Bronchial epithelial cell (primary cell): ENCODE results near the gene CYP3A4. TPM values are rescaled to one million over a fixed set of nuclear protein-coding genes. Genes with fewer than 3 reads are reported as not detected.
"Not testable (repeated sequence)": the region's sequence is repeated elsewhere in the genome, so short reads cannot be mapped to it uniquely, and the experiment has no call there.

Experiments used
- DNase-seq: peaks from one replicate; pipeline ENCODE4 v3.0.0-alpha.2; 2010; ENCODE audit warnings: low read depth
- FAIRE-seq: peaks from 2 replicates; lab custom pipeline; 2011; peaks lifted over from hg19 to GRCh38; lab: Jason Lieb, UNC
- H3K27me3 ChIP-seq: 2 replicates; pipeline ENCODE4 v1.5.1; 2011; ENCODE audit warnings: low read length; ENCODE audit not compliant: control insufficient read depth, insufficient read depth
- H3K36me3 ChIP-seq: 2 replicates; pipeline ENCODE4 v1.5.1; 2011; ENCODE audit warnings: low read length; ENCODE audit not compliant: control insufficient read depth, insufficient read depth
- H3K4me3 ChIP-seq: 2 replicates; pipeline ENCODE4 v1.5.1; 2011; ENCODE audit warnings: mild to moderate bottlenecking, low read depth, low read length, control low read depth
- CTCF ChIP-seq: IDR thresholded peaks from 2 replicates; pipeline ENCODE4 v1.5.1; 2011; ENCODE audit warnings: mild to moderate bottlenecking, moderate library complexity, low read length, control low read depth, inconsistent platforms; ENCODE audit not compliant: insufficient read depth, severe bottlenecking
- total RNA-seq: library from RNA; depleted of rRNA; stranded (reverse); fragments of >200 nt; gene quantifications from 2 replicates; pipeline ENCODE4 v1.2.1, GENCODE V29; 2014

The CYP3A4 gene
- total RNA-seq, 1 donor from 2014 or later, result not detected

GRCh38 chr7:99790407-99790806 lies 6.4 kb upstream of the CYP3A4 start:
- H3K36me3 ChIP-seq, result no peaks in the 10 kb centered on the region
- no peak for DNase-seq
- no peak for FAIRE-seq
- H3K4me3 ChIP-seq, result no peak overlapping the region
- H3K27me3 ChIP-seq, result no peaks in the 10 kb centered on the region
- no peak for TF ChIP-seq CTCF

DNA sequence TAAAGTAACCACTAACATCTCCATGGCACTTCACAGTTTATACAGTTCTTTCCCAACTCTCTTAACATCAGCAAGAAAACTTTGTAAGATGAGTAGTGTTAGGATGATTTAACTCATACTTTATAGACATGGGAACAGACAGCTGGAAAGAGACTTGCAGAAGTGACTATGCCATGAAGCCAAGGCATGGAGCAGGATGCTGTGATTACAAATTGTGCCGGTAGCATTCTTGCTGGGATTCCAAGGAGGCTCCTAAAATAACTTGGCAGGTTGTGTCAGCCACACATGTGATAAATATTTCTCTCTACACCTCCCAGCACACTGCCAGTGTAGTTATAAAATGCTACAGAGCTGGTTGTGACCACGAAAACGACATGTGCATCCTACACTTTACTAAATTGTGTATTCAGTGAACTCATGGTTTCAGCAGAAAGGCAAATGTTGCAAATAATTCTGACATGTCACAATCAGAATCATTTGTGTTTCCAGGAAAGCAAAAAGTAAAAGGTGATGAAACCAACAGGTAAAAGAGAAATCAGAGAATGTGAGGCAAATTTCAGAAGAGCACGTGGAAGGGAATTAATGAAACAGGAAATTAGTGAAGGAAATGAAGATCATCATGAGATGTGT lies 5.6 kb upstream of the CYP3A4 start:
- H3K4me3 ChIP-seq, result no peak overlapping the region
- H3K36me3 ChIP-seq, result no peaks in the 10 kb centered on the region
- H3K27me3 ChIP-seq, result no peaks in the 10 kb centered on the region
- peak; percentile 11 for DNase-seq
- FAIRE-seq, result no peak
- TF ChIP-seq CTCF, result no peak

DNA sequence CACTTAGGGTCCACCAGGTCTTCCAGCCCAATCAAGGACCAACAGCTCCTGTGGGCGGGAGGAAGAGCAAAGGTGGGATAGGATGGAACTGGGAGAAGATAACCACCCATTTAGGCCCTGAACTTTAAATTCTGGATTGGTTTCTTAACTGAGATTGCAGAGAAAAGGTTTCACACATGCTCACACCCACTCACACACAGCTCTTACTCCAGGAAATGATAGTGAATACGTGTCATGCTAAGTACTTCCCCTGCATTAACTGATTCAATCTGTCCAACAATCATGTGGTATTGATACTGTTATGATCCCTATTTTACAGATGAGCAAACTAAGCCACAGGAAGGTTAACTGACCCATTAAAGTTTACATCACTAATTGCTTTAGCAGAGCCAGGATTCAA lies 4.6 kb upstream of the CYP3A4 start:
- peak; percentile 70 for DNase-seq
- Histone ChIP-seq H3K36me3 (no peaks in the 10 kb centered on the region), H3K4me3 (no peak overlapping the region), H3K27me3 (no peaks in the 10 kb centered on the region)
- TF ChIP-seq CTCF, result no peak
- FAIRE-seq, result no peak

- Histone ChIP-seq H3K4me3 (no peak overlapping the region), H3K36me3 (no peaks in the 10 kb centered on the region), H3K27me3 (no peaks in the 10 kb centered on the region)
- FAIRE-seq, result no peak
- TF ChIP-seq CTCF, result no peak
- DNase-seq, result peak; percentile 89
Measured at GRCh38 chr7:99786726-99787335, 2.8 kb upstream of the CYP3A4 start.

DNA sequence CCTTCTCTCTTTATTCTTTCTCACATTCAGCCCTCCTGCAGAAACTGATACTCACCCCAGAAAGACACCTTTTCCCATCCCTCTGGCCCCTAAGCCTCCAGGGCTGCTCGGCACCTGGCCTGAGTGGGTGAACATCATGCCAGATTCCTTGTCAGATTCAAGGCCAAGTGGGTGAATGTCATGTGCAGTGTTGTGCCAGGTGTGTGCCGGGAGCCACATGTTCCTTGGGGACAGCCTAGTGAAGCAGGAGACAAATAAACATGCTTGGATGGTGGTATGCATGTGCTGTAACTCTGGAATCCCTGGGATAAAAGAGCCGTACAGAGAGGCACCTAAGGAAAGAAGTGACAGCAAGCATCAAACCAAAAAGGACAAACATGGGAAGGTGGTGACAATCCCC lies 1.7 kb upstream of the CYP3A4 start:
- H3K4me3 ChIP-seq, H3K27me3 ChIP-seq, DNase-seq, FAIRE-seq, H3K36me3 ChIP-seq: not testable (repeated sequence)

GRCh38 chr7:99782012-99782953 lies 1.7 kb downstream of the CYP3A4 start:
- peak; percentile 27 for DNase-seq
- TF ChIP-seq CTCF, result no peak

More at GRCh38 chr7:99782012-99782953, 1.7 kb downstream of the CYP3A4 start:
- Histone ChIP-seq H3K4me3 (no peak overlapping the region), H3K27me3 (no peaks in the 10 kb centered on the region), H3K36me3 (no peaks in the 10 kb centered on the region)
- peak; percentile 13 for FAIRE-seq
